HCT116 (cell line): ENCODE measurements around the gene MBP. TPM values are rescaled to one million over a fixed set of nuclear protein-coding genes. Genes with fewer than 3 reads are reported as not detected.

Source experiments
- ATAC-seq: fragments of 200-7000 bp; cut with Tn5 transposase; 2 replicates; pipeline ENCODE4 v1.9.1; 2020; ENCODE audit warnings: mild to moderate bottlenecking, moderate library complexity
- BruUV-seq: library from RNA; stranded (reverse); fragments of 400-500 nt; replicated peaks from 2 replicates; lab custom pipeline; 2021; lab: Mats Ljungman, UMichigan
- CTCF ChIA-PET: fragments of 300-600 bp; sonication (Branson Sonifier 250); formaldehyde crosslinking; loops from one replicate; lab custom pipeline; 2021; ENCODE audit warnings: antibody characterized with exemption; lab: Charles Lee
- POLR2A ChIA-PET: fragments of 300-600, 350-600 bp; sonication (Branson Sonifier 250); formaldehyde crosslinking; loops from one replicate; lab custom pipeline; 2021; ENCODE audit warnings: antibody characterized with exemption; lab: Charles Lee
- RAD21 ChIA-PET, 2 experiments: fragments of 300-600 bp; sonication (Branson Sonifier 250); formaldehyde crosslinking; loops; one replicate each; lab custom pipeline; 2023; ENCODE audit warnings: low total read pairs in 2 of 2; ENCODE audit not compliant: uncharacterized antibody in 2 of 2, unreplicated experiment in 2 of 2, low non-redundant PET in 1 of 2; lab: Charles Lee
- DNase-seq: peaks from one replicate; pipeline ENCODE4 v3.0.0-alpha.2; 2010; ENCODE audit warnings: low read depth, low spot score
- H2AFZ ChIP-seq: fragments of 200-600 bp; shearing (Covaris generic), sonication (generic); 2 replicates; pipeline ENCODE4 v1.6.1; 2017; ENCODE audit warnings: low read depth, mixed run types, mixed read lengths, antibody characterized with exemption, low read length; ENCODE audit not compliant: poor library complexity, severe bottlenecking
- H3K27ac ChIP-seq: 2 replicates; pipeline ENCODE4 v1.5.1; 2012; ENCODE audit warnings: low read depth, low read length
- H3K27me3 ChIP-seq: fragments of 200-600 bp; sonication (generic); 2 replicates; pipeline ENCODE4 v1.6.1; 2016; ENCODE audit warnings: mixed run types, low read length, mixed read lengths; ENCODE audit not compliant: insufficient read depth
- H3K36me3 ChIP-seq, 2 experiments: fragments of 200-500 bp in 1 of 2; fragments of 200-600 bp in 1 of 2; sonication (Bioruptor generic) in 1 of 2; sonication (generic) in 1 of 2; 2 replicates each; pipeline versions ENCODE4 v1.5.1 to v1.6.1; 2014 to 2016; ENCODE audit warnings: low read length in 2 of 2, inconsistent platforms in 1 of 2, mixed read lengths in 1 of 2, mixed run types in 1 of 2; ENCODE audit not compliant: insufficient read depth in 2 of 2, control insufficient read depth in 1 of 2
- H3K4me1 ChIP-seq, 2 experiments: fragments of 200-600 bp in 1 of 2; sonication (generic) in 1 of 2; 2 replicates each; pipeline versions ENCODE4 v1.5.1 to v1.6.1; 2012 to 2017; ENCODE audit warnings: low read length in 2 of 2, inconsistent platforms in 1 of 2, mild to moderate bottlenecking in 1 of 2, mixed read lengths in 1 of 2, mixed run types in 1 of 2, moderate library complexity in 1 of 2; ENCODE audit not compliant: insufficient read depth in 2 of 2, control insufficient read depth in 1 of 2
- H3K4me2 ChIP-seq: fragments of 200-600 bp; sonication (generic); 2 replicates; pipeline ENCODE4 v1.6.1; 2017; ENCODE audit warnings: mixed run types, low read length, mixed read lengths
- H3K4me3 ChIP-seq, 2 experiments: fragments of 200-600 bp in 1 of 2; sonication (generic) in 1 of 2; replicated peaks in 1 of 2; 2 replicates each; pipeline ENCODE4 v1.5.1; 2011 to 2016; ENCODE audit warnings: low read length in 2 of 2, control low read depth in 1 of 2, low read depth in 1 of 2, mild to moderate bottlenecking in 1 of 2, mixed read lengths in 1 of 2, mixed run types in 1 of 2
- H3K79me2 ChIP-seq: fragments of 200-600 bp; sonication (generic); 2 replicates; pipeline ENCODE4 v1.6.1; 2017; ENCODE audit warnings: mild to moderate bottlenecking, mixed run types, low read length, moderate library complexity, mixed read lengths; ENCODE audit not compliant: insufficient read depth
- H3K9ac ChIP-seq: fragments of 200-600 bp; sonication (generic); 2 replicates; pipeline ENCODE4 v1.6.1; 2016; ENCODE audit warnings: low read length, mixed read lengths
- H3K9me2 ChIP-seq: fragments of 200-600 bp; sonication (generic), shearing (Covaris generic); 2 replicates; pipeline ENCODE4 v1.6.1; 2017; ENCODE audit warnings: mixed run types, mild to moderate bottlenecking, moderate library complexity; ENCODE audit not compliant: insufficient read depth
- H3K9me3 ChIP-seq, 2 experiments: fragments of 200-500 bp in 1 of 2; fragments of 200-600 bp in 1 of 2; sonication (Bioruptor generic) in 1 of 2; sonication (generic) in 1 of 2; 2 replicates each; pipeline ENCODE4 v1.6.1; 2014 to 2017; ENCODE audit warnings: low read length in 2 of 2, mixed read lengths in 2 of 2, inconsistent platforms in 1 of 2, low read depth in 1 of 2, mild to moderate bottlenecking in 1 of 2, mixed run types in 1 of 2, moderate library complexity in 1 of 2; ENCODE audit not compliant: control insufficient read depth in 1 of 2, insufficient read depth in 1 of 2
- H4K20me1 ChIP-seq: fragments of 200-600 bp; sonication (generic), shearing (Covaris generic); 2 replicates; pipeline ENCODE4 v1.6.1; 2017; ENCODE audit warnings: mixed run types, mild to moderate bottlenecking, moderate library complexity; ENCODE audit not compliant: insufficient read depth
- POLR2A ChIP-seq: IDR thresholded peaks from 2 replicates; pipeline ENCODE4 v1.7.0; 2011; ENCODE audit warnings: borderline replicate concordance; ENCODE audit not compliant: insufficient read depth, insufficient read length; ENCODE audit errors: extremely low read depth
- POLR2AphosphoS5 ChIP-seq: IDR thresholded peaks from 2 replicates; pipeline ENCODE4 v1.6.1; 2011; ENCODE audit warnings: mild to moderate bottlenecking, low read depth, low read length, moderate library complexity
- YY1 ChIP-seq: IDR thresholded peaks from 2 replicates; pipeline ENCODE4 v1.6.1; 2011; ENCODE audit warnings: low read length, low read depth, moderate library complexity, mild to moderate bottlenecking; ENCODE audit not compliant: insufficient replicate concordance; ENCODE audit errors: extremely low read depth
- ZNF274 ChIP-seq: fragments of 200-500 bp; sonication (Bioruptor generic); IDR thresholded peaks from 2 replicates; pipeline ENCODE4 v1.6.1; 2014; ENCODE audit warnings: mild to moderate bottlenecking, low read depth, low read length, inconsistent platforms
- intact Hi-C: fragments of 100-400 bp; cut with micrococcal nuclease; formaldehyde crosslinking; loops from 2 replicates; pipeline ENCODE4 v1.10.0; 2022
- total RNA-seq: library from RNA; stranded (reverse); gene quantifications from one replicate; pipeline ENCODE4 v1.2.1, GENCODE V29; 2021; ENCODE audit not compliant: unreplicated experiment
- TF ChIP-seq, protein P1 (sequence below): IDR thresholded peaks from 2 replicates; pipeline ENCODE4 v1.6.1; 2012
- TF ChIP-seq, protein P2 (sequence below), 3 experiments: fragments of 200-600 bp in 1 of 3; sonication (generic) in 1 of 3; IDR thresholded peaks in 2 of 3; conservative IDR thresholded peaks in 1 of 3; 2 replicates each; pipeline ENCODE4 v1.5.1; 2012 to 2017; ENCODE audit warnings: low read depth in 2 of 3, low read length in 2 of 3, antibody characterized with exemption in 1 of 3, borderline replicate concordance in 1 of 3, control low read depth in 1 of 3, mild to moderate bottlenecking in 1 of 3, mixed read lengths in 1 of 3, mixed run types in 1 of 3, moderate library complexity in 1 of 3; ENCODE audit not compliant: insufficient read depth in 1 of 3

The MBP gene
- total RNA-seq, 1 experiment from 2014 or later: 34.9 TPM

DNA sequence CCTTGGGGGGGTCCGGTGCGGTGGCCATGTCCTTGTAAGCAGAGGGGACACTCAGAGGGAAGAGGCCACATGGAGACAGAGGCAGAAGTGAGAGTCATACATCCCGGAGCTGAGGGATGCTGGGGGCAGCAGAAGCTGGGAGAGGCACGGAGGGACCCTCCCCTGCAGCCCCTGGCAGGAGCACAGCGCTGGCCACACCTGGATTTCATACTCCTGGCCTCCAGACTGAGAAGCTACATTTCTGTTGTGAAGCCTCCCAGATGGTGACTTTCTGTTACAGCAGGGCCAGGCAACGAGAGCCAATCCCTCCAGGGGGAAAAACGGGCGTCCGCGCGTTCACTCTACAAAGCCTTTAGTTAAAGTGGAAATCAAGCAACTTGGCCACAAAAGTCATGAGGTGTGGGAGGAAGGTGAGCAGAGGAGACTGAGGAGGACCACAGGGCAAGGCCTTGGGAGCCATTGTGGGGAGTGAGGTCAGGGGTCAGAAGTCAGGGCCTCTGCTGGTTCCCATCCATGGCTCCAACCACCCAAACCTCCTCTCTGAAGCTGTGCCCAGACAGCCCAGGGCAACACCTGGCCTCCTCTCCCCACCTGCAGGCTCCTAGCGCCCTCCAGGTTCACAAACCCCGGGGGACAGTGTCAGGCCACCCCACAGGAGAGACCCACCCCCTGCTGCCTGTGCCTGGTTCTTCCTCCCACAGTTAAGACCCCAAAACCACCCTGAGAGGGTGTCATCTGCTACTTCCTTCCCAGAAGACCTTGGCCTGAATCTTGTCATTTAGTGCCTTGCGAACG is 4.5 kb upstream of the MBP start:
- H3K27ac ChIP-seq: no peak overlapping the region
- no peaks in the 10 kb centered on the region for H3K9me2 ChIP-seq
- H3K9ac ChIP-seq: no peak overlapping the region
- no peaks in the 10 kb centered on the region for H3K27me3 ChIP-seq
- ChIA-PET POLR2A (no interaction called here), CTCF (no interaction called here)
- TF ChIP-seq, protein P1, sequence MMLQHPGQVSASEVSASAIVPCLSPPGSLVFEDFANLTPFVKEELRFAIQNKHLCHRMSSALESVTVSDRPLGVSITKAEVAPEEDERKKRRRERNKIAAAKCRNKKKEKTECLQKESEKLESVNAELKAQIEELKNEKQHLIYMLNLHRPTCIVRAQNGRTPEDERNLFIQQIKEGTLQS: no peak
- TF ChIP-seq, protein P2, sequence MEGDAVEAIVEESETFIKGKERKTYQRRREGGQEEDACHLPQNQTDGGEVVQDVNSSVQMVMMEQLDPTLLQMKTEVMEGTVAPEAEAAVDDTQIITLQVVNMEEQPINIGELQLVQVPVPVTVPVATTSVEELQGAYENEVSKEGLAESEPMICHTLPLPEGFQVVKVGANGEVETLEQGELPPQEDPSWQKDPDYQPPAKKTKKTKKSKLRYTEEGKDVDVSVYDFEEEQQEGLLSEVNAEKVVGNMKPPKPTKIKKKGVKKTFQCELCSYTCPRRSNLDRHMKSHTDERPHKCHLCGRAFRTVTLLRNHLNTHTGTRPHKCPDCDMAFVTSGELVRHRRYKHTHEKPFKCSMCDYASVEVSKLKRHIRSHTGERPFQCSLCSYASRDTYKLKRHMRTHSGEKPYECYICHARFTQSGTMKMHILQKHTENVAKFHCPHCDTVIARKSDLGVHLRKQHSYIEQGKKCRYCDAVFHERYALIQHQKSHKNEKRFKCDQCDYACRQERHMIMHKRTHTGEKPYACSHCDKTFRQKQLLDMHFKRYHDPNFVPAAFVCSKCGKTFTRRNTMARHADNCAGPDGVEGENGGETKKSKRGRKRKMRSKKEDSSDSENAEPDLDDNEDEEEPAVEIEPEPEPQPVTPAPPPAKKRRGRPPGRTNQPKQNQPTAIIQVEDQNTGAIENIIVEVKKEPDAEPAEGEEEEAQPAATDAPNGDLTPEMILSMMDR (IDR thresholded peaks at IDR 0.05 in 2 of 3, conservative IDR thresholded peaks at IDR 0.05 in 1 of 3; ENCODE audit: borderline replicate concordance in 1 of 3, insufficient read depth in 1 of 3, low read depth in 2 of 3, low read length in 2 of 3): no peak
- no peak for TF ChIP-seq YY1
- TF ChIP-seq POLR2A: no peak
- no peak for TF ChIP-seq POLR2AphosphoS5
- no peak for TF ChIP-seq ZNF274
- TF ChIP-seq, all 23 proteins: peak for 0
- BruUV-seq: no TSS peak
- DNase-seq (no peak), ATAC-seq (no peak)
- no peak overlapping the region for H3K4me3 ChIP-seq
- no peak overlapping the region for H3K4me2 ChIP-seq
- no peaks in the 10 kb centered on the region for H3K36me3 ChIP-seq
- no peak overlapping the region for H2AFZ ChIP-seq
- intact Hi-C loops: loop anchor here (10.0 kb wide), 1 partner anchor 132 kb away; no protein-coding TSS in a partner anchor
- peaks cover 6 to 19% of the 10 kb centered on the region in 2 experiments; a peak in 3 of 4 replicates for H3K4me1 ChIP-seq
- H4K20me1 ChIP-seq: no peaks in the 10 kb centered on the region
- H3K9me3 ChIP-seq: no peaks in the 10 kb centered on the region
- RAD21 ChIA-PET: no interaction called here
- H3K79me2 ChIP-seq: peaks cover under 1% of the 10 kb centered on the region; the same call in 1 of the 2 replicates
